GM23338 (cell line): ENCODE measurements around the gene ATP8A1.

Experiments used
- POLR2AphosphoS5 ChIP-seq: IDR thresholded peaks from 2 replicates; pipeline ENCODE4 v1.6.1; 2016; ENCODE audit warnings: antibody characterized with exemption, low read depth
- TF ChIP-seq, protein P1 (sequence below): IDR thresholded peaks from one replicate; pipeline ENCODE4 v1.6.1; 2018; ENCODE audit warnings: antibody characterized with exemption; ENCODE audit not compliant: unreplicated experiment

DNA sequence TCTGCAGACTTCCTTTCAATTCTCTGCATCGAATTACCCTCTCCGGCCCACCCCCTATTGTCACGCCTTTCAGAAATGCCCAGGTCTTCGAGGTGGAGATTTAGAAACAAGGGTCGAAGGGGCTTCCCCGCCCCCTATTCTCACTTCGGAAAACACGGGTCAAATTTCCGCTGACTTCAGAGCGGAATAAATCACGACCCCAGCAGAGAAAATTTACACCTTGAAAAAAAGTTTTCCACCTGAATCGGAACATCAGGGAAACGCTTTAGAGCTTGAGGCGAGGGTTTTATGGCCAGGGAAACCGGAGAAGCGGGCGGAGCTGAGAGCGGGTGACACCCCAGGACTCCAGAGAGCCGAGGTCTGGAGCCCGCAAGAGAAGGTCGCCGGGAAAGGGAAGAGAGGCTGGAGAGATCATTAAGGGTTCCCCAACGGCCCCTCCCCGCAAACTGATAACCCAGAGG lies 258.0 kb downstream of the ATP8A1 start:
- TF ChIP-seq, protein P1, sequence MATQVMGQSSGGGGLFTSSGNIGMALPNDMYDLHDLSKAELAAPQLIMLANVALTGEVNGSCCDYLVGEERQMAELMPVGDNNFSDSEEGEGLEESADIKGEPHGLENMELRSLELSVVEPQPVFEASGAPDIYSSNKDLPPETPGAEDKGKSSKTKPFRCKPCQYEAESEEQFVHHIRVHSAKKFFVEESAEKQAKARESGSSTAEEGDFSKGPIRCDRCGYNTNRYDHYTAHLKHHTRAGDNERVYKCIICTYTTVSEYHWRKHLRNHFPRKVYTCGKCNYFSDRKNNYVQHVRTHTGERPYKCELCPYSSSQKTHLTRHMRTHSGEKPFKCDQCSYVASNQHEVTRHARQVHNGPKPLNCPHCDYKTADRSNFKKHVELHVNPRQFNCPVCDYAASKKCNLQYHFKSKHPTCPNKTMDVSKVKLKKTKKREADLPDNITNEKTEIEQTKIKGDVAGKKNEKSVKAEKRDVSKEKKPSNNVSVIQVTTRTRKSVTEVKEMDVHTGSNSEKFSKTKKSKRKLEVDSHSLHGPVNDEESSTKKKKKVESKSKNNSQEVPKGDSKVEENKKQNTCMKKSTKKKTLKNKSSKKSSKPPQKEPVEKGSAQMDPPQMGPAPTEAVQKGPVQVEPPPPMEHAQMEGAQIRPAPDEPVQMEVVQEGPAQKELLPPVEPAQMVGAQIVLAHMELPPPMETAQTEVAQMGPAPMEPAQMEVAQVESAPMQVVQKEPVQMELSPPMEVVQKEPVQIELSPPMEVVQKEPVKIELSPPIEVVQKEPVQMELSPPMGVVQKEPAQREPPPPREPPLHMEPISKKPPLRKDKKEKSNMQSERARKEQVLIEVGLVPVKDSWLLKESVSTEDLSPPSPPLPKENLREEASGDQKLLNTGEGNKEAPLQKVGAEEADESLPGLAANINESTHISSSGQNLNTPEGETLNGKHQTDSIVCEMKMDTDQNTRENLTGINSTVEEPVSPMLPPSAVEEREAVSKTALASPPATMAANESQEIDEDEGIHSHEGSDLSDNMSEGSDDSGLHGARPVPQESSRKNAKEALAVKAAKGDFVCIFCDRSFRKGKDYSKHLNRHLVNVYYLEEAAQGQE, result no peak
- no peak for TF ChIP-seq POLR2AphosphoS5
